ENCODE results near the gene EFEMP2.

Gene EFEMP2

DNA sequence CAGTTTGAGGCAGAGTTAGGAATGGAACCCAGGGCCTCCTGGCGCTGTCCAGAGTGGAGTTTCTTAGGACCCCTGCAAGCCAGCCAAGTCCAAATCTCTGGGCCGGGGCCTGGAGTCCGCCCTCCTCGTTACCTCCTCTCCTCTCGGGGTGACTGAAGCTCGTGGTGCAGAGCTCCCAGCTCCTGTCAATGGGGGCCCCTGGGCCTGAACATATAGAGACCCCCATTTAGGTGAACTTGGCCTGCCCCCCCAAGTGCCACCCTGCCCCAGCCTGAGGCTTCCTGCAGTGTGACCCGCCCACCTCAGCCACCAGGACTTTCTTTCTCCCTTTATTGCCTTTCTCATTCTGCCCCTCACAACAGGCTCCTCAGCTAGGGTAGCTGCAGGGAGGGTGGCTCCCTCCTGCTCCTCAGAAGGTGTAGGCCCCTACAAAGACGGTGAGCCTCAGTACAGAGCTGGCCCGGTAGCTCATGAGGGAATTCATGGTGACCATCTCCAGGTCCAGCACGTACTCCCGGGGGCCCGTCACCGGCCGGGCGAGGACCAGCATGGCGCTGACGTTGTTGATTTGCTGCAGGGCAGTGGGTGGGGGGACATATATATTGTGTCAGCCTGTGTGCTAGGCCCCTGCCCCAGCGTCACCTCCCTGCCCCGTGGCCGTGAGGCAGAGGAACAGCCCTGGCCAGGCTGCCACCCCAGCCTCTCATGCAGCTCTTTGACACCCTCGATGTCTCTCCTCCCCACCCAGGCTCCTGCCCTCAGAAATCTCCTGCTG is 5.9 kb downstream of the EFEMP2 start:
- no peak for DNase-seq (ENCODE audit: low read depth)

DNA sequence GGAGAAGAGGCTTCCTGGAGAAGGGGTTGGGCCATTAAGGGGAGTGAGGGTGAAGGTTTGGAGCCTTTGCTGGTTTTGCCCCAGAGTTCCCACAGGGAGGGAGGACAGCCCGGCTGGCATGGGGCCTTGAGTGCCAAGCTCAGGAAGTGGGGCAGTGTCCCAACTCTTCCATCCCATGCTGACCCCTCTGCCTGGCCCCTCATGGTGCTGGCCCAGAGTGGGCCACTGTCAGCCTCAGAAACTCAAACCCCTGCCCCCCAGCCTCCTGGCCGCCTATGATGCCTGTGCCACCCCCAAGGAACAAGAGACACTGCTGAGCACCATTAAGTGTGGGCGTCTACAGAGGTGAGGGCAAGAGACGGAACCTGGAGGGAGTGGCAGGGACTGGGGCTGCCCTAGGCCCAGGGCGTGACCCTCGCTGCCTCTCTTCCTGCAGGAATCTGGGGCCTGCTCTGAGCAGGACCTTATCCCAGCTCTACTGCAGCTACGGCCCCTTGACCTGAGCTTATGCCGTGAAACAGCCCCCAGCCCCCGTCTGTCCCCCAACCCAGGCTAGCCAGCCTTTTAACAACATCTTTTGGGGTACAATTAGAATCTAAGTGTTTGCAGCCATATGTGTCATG is 6.9 kb downstream of the EFEMP2 start:
- DNase-seq (ENCODE audit: low read depth) = no peak

DNA sequence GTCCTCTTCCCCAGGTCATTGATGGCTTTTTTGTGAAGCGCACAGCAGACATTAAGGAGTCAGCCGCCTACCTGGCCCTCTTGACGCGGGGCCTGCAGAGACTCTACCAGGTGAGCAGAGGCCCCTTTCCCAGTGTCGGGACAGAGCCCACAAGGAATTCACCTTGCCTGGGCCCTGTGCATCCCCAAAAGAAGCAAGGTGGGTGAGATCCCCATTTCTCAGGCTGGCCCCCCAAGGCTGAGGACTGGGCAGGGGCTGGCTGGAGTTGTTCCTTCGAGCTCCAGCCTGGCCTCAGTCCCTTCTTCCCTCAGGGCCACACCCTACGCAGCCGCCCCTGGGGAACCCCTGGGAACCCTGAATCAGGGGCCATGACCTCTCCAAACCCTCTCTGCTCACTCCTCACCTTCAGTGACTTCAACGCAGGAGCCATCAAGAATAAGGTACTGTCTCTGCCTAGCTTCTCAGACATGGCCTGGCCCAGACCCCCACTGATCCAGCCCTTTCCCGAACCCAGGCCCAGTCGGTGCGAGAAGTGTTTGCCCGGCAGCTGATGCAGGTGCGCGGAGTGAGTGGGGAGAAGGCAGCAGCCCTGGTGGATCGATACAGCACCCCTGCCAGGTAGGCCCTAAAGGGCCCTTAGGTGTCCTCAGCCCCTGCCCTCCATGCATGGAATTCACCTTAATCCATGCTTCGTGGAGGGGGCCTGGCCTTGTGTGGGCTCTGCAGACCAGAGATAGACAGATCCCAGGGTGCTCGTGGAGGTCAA is 7.7 kb downstream of the EFEMP2 start:
- no peak for DNase-seq (ENCODE audit: low read depth)

DNA sequence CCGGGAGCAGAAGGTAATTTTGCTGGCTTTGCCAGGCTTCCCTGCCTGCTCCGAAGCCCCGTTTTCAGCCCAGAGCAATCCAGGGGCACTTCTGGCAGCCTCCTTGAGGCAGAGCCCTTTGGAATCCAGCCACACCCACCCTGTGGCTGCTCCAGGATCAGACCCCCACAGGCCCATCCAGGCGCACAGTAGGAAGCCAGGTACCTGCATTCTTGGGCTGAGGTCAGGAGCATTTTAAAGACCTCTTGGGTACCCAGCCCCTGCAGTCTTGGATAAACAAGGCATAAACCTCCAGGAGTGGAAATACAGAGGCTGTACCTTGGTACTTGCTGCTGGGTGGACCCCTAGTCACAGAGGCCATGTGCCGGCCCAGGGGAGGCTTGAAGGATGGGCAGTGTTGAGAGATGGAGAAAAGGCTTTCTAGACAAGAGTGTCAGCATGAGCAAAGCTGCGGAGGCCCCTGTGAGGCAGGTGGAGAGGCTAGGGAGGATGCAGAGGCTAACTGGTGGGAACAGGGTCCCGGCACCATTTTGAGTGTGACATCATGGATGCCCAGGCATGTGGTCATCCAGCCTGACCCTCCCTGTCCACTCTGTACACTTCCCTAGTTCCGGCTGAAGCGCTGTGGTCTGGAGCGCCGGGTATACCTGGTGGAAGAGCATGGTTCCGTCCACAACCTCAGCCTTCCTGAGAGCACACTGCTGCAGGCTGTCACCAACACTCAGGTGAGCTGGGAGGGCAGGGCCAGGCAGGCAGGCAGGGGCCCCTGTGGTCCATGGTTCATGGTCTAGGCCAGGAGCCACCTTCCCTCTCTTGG is 8.5 kb downstream of the EFEMP2 start:
- no peak for DNase-seq (ENCODE audit: low read depth)

DNA sequence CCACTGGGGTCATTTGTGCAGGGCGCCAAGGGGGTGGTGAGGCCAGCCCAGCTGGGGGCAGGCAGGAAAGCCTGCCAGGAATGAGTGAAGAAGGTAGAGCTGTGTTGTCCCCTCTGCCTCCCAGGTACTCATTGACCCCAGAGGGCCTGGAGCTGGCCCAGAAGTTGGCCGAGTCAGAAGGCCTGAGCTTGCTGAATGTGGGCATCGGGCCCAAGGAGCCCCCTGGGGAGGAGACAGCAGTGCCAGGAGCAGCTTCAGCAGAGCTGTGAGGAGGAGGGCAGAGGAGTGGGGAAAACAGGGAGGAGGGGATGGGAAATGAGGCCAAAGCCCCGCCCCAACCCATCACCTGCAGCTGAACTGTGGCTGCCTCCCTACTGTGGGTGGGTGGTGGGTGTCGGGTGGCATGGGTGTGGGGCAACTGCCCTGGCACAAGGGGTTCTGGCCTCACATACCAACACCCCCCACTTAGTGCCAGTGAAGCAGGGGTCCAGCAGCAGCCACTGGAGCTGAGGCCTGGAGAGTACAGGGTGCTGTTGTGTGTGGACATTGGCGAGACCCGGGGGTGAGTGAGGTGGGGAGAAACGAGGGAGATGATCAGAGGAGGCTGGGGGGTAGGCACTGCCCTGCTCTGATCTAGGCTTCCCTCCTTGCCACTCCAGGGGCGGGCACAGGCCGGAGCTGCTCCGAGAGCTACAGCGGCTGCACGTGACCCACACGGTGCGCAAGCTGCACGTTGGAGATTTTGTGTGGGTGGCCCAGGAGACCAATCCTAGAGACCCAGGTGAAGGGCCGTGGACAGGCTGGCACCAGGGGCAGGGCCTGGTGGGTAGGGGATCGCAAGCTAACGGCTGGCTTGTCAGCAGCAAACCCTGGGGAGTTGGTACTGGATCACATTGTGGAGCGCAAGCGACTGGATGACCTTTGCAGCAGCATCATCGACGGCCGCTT is 9.4 kb downstream of the EFEMP2 start:
- no peak for DNase-seq (ENCODE audit: low read depth)

DNA sequence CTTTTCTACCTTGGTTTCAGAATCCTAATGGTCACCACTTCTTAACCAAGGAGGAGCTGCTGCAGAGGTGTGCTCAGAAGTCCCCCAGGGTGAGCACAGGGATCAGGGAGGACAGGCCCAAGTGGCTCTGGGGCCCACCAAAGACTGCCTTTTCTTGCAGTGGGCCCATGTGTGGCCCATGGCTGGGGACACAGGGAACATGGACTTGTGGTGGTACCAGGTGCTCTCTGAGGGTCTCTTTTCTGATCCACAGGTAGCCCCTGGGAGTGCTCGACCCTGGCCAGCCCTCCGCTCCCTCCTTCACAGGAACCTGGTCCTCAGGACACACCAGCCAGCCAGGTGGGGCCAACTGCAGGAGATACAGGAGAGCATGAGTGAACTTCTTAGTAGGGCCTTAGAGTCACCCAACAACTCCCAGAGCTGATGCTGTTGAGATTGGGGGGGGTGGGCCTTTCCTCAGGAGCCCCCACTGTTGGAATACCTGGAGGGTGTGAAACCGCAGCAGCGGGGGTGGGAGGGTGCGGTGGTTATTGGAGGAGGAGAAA is 10.3 kb downstream of the EFEMP2 start:
- no peak for DNase-seq (ENCODE audit: low read depth)

DNA sequence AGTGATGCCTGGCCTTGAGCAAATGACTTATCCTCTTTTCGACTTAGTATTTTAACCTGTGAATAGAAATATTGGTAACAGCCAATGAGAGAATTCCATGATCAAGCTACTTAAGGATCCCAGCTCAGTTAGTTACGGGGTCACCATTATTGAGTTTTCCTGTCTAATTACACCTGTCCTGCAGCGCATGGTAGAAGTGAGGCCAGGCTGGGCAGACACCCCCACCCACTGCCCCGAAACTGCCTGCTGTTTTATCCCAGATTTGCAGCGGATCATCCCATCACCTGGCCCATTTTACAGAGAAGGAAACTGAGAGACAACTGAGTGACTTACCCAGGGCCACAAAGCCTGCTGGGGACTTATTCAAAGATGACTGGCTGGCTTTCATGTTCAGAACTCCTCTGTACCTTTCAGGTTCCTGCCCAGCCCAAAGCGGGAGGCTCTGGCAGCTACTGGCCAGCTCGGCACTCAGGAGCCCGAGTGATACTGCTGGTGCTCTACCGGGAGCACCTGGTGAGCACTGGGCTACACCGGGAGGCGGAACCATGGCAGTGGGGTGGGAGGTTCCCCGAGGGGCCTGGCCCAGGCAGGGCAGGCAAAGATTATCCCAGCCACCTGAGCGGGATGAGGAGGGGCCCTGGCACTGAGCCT is 10.9 kb downstream of the EFEMP2 start:
- no peak for DNase-seq (ENCODE audit: low read depth)

DNA sequence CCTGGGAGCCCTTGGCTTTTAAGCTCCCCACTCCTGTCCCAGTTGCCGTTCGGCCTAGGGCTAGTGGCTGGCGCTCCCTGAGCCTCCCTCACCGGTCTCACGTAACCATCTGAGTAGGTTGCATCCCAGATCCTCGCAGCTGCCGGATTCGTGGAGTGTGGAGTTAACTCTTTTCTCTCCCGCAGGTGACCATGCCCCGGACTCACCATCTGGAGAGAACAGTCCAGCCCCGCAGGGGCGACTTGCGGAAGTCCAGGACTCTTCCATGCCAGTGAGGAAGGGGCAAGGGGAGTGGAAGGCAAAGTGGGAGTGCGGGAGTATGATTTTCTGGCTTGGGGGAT is 11.5 kb downstream of the EFEMP2 start:
- DNase-seq (ENCODE audit: low read depth) = no peak

DNA sequence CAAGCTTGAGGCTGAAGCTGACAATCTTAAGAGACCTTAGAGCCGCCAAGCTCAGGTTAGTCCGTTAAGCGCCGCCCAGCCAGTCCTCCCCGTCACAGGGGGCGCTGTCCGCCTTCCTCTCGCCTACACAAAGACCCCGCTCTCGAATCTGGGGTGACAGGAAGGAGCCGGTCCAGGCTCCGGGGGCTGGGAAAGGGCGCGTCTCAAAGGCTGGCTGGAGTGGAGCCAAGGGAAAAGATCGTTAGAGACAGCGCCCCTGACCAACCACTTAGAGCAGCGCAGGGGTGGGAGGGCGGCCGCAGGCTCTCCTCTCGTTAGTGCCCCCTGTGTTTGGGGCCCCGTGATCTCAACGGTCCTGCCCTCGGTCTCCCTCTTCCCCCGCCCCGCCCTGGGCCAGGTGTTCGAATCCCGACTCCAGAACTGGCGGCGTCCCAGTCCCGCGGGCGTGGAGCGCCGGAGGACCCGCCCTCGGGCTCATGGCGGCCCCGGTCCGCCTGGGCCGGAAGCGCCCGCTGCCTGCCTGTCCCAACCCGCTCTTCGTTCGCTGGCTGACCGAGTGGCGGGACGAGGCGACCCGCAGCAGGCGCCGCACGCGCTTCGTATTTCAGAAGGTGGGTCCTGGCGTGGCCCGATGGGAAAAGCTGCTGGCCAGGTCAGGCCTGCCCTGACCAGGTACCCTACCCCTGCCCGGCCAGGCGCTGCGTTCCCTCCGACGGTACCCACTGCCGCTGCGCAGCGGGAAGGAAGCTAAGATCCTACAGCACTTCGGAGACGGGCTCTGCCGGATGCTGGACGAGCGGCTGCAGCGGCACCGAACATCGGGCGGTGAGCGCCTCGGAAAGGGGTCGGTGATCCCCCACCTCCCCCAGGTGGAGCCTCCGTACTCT is 12.1 kb downstream of the EFEMP2 start, which contains the start of gene MUS81:
Gene MUS81 (plus strand): TSS at position 156 of the 887 bp plus-strand sequence. CDS start 321 bp downstream, at position 477.
- DNase-seq (ENCODE audit: low read depth) = peak; percentile 95

DNA sequence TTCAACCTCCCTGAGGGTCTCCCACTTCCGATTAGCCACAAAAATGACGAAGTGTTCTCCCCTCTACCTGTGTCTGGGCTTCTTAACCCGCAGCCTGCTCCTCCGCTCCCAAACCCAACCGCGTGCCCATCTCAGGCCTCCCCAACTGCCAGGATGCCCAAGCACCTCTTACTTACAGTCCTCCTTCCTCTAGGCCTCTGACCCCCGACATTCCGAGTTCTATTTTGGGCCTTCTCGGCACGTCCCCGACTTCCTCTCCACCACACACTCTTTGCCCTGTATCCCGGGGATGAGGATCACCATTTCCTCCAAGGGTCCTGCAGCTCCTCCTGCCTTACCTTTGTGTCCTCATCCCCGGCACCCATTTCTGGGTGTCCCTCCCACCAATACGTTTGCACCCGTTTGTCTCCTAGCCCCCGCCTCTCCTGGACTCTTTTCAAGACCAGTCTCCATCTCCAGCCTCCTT is 12.8 kb downstream of the EFEMP2 start:
- DNase-seq (ENCODE audit: low read depth) = no peak

DNA sequence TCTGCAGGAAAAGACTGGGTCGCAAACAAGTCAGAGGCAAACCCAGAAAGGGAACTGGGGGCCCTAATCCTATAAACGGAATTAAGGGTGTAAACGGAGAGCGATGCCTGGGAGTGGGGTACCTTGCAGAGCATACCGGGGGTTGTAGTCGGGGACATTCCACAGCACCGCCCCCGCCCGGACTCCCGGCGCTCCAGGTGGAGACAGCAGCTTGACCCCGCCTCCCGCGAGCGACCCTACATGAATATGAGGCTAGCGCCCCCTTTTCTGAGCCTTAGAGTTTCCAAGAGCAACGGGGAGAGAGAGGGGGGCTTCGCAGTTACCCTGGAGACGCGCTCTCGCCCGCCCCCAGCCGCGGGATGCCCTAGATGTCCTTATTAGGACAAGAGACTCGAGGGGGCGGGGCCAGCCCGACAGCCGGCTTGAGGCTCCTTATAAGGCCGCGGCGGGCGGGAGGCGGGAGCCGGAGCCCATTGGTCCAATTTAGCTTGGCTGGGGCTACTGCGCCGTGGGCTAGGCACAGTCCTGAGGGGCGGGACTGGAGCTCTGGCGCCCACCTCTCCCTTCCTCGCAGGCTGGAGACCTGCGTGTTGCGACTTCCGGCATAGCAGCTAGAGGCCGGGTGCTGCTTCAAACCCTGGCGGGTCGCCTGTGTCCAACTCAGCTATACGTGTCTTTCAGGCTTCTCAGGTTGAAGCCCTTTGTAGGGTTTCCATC is 13.3 kb downstream of the EFEMP2 start:
- peak; percentile 98 for DNase-seq (ENCODE audit: low read depth)

DNA sequence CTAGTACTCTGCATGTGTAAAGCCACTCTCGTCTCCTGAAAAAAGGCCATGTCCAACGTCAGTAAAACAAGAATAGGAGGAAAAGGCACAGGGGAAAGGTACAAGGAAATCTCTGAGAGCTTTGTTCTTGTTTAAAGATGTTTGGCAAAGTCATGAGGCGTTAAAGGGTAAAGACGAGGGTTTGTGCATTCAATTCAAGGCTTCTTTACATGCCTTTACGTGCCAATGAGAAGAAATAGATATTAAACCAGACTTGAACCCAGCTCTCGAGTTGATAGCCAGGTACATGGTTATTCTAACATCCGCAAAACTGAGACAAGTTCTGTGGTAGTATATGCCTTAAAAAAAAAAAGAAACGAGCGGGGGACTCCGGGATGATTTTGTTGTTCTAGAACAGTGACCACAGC is 13.9 kb downstream of the EFEMP2 start:
- no peak for DNase-seq (ENCODE audit: low read depth)

DNA sequence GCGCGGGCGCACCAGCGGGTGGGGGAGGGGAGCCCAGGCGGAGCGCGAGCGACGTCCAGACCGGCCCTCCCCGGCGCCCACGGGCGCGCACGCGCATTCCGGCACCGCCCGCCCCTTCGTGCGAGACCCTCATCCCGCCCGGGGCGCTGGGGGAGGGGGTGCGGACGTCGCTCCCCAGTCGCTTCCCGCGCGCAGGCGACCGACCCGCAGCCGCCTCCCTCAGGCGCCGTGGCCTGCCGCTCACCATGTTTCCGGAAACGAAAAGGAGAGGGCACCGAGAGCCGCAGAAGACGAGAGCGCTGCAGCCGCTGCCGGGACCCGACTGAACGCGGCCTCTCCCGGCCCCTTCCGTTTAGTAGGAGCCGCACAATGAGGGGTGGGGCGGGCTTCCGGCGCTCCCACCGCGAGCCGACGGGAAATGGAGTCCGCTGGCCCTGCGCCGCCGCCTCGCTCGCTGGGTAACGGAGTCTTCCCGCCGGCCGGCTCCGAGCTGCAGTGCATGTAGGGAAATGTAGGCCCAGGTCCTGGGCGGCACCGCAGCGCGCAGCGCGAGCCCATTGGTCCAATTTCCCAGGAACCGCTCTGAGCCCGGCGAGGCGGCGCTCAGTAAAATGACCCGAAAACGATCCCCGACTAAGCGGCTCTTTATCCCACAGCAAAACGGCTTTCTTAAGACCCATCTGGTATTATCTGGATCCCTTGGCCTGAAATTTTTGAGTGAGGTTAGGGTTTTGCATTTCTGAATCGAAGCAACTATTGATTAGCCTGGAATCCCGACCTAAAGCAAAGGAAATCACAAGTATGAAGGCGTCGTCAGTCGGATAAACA is 14.5 kb downstream of the EFEMP2 start, which contains the start of gene CFL1:
Gene CFL1 (minus strand): TSS at position 328 of the 828 bp plus-strand sequence. CDS start 81 bp downstream, at position 247.
- peak; percentile 99 for DNase-seq (ENCODE audit: low read depth)

DNA sequence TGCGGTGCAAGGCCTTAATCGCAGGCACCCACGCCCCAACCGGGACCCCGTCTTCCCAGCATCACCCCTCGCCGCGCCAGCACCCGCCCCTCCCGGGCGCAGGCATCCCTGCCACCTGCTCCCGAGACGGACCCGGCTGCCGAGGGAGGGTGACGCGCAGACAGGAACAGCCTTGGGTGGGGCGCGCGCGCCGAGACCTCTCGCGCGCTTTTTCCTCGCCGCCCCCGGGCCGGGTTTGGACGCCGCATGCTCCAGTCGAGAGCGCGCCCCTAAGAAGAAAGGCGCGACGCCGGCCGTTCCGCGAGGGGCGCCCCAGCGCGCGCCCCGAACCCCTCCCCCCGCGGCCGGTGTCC is 15.1 kb downstream of the EFEMP2 start:
- no peak for DNase-seq (ENCODE audit: low read depth)

DNA sequence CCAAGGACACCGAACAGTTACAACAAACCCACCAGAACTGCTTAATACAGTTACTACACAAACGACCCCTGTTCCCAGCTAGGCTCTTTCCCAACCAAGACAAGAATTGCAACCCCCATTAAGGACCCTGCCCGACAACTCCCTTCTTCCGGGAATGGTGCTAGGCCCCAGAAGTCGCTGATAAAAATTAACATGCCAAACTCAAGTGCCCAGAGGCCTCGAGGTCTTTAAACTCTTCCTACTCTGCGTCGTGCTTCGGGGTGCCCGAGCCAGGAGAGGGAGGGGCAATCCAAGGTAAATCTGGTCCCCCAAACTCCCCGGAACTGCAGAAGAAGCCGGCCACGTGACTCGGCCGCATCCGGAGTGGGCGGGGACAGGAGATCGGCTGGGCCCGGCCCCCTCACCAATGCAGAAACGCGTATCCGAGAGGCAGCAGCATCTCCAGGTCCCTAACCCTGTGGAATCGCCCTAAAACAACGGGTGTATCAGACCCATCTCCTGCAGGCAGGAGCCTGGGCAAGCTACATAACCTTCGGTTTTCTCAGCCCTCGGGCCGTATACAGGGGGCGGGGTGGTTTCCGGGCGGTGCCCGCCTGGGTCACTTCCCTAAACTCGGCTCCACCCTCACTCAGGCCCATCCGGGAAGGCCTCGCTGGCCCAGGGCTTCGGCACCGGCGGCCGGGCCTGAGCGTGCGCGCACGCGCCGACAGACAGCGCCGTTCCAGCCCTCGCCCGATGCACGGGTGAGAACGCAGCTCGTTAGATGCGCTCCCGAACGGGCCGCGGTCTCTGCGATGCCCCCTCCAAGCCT is 15.7 kb downstream of the EFEMP2 start:
- DNase-seq (ENCODE audit: low read depth) = peak; percentile 76

DNA sequence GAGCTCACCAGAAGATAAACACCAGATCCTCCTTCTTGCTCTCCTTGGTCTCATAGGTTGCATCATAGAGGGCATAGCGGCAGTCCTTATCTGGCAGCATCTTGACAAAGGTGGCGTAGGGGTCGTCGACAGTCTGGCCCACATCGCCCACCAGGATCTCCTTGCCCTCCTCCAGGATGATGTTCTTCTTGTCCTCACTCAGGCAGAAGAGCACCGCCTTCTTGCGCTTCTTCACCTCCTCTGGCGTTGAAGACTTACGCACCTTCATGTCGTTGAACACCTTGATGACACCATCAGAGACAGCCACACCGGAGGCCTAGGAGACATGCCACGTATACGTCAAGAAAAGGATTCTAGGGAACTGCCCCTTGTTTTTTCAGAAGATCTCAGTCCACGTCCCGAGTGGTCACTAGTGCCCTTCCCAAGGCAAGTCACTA is 16.7 kb downstream of the EFEMP2 start:
- no peak for DNase-seq (ENCODE audit: low read depth)
